Skeletal muscle cell (primary cell): ENCODE results near the gene STX2.

Source experiments
- DNase-seq: peaks from one replicate; pipeline ENCODE4 v3.0.0-alpha.2; 2010; ENCODE audit warnings: low read depth
- H3K4me3 ChIP-seq: 2 replicates; pipeline ENCODE4 v1.5.1; 2011; ENCODE audit warnings: low read depth, mild to moderate bottlenecking, control low read depth, low read length, moderate library complexity

STX2 gene

DNA sequence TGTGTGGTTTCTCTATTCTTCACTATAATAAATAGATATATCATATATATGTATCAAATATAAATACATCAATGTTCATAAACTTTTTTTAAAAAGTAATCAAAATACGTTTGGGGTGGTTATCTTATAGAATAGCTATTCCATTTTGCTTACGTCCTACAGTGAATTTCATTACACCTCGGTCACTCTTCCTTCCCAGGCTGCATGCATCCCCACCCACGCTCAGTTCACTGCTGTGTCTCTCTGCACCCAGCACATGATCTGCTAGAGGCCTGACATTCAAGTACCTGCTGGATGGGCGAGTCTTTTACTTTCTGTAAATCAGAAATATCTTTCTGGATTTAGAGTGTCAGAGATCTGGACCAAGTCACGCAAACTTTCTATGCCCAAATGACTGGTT lies 3.6 kb downstream of the STX2 start:
- no peak overlapping the region for H3K4me3 ChIP-seq
- no peak for DNase-seq

DNA sequence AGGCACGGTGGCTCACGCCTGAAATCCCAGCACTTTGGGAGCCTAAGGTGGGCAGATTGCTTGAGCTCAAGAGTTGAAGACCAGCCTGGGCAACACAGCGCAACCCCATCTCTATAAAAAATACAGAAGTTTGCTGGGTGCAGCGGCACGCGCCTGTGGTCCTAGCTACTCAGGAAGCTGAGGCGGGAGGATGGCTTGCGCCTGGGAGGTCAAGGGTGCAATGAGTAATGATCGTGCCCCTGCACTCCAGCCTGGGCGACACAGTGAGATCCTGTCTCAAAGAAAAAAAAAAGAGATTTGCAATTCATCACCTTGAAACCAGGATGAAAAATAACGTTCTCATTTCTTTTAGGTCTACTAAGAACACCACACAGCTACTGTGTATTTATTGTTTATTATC lies 4.0 kb downstream of the STX2 start:
- DNase-seq = no peak

DNA sequence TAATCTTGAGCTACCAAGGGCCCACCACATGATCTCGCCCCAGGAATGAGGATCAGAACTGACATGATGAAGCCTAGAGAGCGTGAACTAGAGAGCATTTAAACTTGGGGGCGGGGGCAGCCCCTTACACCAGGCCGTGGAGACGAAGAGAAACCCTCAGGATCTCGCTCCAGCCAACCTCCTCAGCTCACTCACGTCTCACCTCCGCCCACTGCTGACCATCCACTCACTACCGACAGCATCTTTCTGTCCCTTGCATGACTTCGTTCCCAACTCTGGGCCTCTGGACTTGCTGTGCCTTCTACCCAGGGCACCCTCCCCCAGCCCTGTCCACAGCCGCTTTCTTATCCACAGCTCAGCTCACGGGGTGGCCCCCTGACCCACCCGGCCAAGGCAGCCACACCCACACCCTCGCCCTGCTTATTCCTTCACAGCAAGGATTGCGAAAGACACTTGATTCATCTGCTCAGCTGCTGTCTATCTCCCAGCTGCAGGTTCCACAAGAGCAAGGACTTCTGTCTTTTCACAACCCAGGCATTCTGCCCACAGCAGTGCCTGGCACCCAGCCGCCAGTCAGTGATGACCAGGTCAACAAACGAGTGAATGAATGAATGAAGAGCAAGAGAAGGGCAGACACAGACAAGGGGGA lies 6.4 kb downstream of the STX2 start:
- DNase-seq = peak; percentile 54
- no peak overlapping the region for H3K4me3 ChIP-seq

More for the DNA sequence above, 4.0 kb downstream of the STX2 start:
- no peak overlapping the region for H3K4me3 ChIP-seq

DNA sequence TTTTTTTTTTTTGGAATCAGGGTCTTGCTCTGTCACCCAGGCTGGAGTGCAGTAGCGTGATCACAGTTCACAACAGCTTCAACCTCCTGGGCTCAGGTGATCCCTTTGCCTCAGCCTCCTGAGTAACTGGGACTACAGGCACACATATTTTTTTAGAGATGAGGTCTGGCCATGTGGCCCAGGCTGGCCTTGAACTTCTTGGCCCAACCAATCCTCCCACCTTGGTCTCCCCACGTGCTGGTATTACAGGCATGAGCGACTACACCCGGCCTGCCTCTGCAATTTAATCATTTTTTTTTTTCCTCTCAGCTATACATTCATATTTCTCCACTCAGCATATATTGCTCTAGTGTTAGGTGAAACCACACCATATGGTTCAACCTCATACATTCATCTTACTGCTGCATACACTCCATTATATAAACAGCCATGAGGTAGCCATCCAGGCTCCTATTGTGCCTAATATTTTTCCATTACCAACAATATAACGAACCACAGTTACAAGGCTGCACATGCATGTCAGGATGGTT lies 7.1 kb downstream of the STX2 start:
- DNase-seq = no peak
- H3K4me3 ChIP-seq = no peak overlapping the region

DNA sequence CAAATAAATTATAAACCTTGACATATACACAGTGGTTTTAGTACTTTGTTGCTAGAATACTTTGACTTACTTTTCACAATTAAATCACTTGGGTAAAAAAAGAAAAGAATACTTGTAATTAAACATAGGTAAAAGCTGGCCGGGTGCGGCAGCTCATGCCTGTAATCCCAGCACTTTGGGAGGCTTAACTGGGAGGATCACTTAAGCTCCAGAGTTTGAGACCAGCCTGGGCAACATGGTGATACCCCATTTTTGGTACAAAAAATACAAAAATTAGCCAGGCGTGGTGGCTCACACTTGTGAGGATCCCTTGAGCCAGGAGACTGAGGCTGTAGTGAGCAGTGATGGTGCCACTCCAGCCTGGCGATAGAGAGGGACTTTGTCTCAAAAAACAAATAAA lies 7.8 kb downstream of the STX2 start:
- DNase-seq = no peak
- no peak overlapping the region for H3K4me3 ChIP-seq

DNA sequence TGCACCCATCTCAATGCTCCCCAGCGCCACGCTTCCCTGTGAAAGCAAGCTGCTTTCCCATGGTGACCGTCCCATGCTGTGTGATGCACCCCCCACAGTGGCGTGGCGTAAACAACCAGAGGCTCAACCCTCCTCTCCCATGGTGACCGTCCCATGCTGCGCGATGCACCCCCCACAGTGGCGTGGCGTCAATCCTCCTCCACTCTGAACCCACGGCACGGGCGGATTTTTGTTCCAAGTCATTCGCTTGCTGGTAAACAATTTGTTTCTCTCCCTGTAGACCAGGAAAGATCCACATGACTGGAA lies 8.9 kb downstream of the STX2 start:
- no peak overlapping the region for H3K4me3 ChIP-seq
- no peak for DNase-seq

DNA sequence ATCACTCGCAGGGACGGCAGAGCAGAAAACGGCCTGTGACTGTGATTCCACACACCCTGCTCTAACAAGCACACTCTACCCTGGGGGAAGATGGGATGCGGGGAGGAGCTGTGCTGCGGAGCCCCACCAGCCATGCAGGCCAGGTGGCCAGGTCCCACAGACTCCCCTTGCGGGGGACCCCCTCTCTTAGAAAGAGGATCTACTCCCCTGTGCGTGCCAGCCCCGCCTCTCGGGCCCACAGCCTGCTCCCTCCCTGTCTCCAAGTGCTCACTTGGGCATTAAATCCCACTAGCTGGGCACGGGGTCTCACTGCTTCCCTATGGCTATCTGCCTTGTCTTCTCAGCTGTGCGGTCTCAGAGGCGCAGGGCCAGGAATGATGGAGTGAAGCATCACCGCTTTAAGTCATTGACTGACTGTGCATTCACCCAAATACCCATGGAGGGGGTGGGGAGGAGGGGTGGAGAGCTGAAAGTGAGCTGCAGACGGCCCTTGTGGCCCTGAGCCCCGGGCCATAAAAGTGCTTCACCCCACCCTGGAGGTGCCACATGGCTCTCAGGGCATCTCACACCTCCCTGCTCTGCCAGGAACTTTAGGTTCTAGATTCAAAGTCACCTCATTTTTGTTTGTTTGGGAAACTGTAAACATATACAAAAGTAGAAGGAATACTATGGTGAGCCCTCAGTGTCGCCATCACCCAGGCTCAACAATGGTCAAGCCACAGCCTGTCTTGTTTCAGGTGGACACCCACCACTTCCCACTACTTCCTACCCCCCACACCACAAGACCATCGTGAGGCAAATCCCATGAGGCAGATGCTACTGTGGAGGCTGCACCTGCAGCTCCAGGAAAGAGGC lies 9.4 kb downstream of the STX2 start:
- DNase-seq = no peak
- H3K4me3 ChIP-seq = no peak overlapping the region

DNA sequence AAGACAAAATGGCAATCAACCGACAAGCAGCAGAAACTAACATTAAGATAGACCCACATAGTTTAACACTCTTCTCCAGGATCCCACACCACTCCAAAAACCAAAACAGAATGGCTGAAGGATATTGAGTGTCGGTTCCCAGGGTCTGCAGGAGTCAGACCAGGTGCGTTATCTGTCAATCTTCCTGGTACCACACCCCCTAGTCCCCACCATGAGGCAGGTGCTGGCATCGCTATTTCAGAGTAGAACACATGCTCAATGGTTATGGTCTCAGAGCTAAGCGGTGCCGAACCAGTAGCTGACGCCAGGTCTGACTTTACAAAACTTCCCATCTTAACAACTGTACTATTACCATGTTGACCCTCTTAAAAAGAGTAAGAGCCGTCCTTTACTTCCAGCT lies 10.2 kb downstream of the STX2 start:
- no peak for DNase-seq
- H3K4me3 ChIP-seq = no peak overlapping the region

DNA sequence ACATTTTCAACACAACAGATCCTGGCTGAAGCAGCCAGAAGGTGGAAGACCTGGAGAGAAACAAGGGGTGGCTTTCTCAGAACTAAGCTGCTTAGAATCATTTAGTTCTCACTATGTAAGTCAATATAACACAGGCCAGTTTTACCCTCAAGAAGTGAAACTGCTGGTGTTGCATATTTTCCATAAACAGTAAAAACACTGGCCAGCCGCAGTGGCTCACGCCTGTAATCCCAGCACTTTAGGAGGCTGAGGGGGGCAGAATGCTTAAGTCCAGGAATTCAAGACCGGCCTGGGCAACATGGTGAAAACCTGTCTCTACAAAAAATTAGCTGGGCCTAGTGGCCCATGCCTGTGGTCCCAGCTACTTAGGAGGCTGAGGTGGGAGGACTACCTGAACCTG lies 11.6 kb downstream of the STX2 start:
- DNase-seq = no peak
- no peak overlapping the region for H3K4me3 ChIP-seq

DNA sequence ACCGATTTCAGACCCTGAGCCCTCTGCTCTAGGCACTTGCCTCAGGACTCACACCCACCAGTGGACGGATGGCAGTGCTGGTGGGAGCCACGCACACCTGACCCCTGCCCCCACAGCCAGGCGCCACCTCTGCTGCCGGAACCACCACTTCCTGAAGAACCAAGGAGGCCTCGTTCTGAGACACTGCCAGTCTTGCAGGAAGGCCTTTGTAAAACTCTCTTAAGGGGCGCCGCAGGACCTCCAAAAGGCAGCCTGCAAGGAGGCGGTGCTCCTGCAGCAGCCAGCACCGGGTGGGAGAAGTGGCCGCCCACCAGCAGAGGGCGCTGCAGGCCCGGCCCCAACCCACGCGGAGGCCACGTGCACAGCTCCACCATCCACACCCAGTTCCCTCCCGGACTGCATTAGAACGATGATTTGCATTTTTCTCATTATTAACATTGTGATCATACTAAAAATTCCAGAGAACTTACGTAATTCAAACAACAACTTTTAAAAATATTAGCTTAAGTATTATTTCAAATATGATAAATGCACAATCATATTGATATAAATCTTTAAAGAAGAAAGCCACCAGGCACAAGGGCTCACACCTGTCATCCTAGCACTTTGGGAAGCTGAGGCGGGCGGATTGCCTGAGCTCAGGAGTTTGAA lies 12.8 kb downstream of the STX2 start:
- no peak overlapping the region for H3K4me3 ChIP-seq
- no peak for DNase-seq

DNA sequence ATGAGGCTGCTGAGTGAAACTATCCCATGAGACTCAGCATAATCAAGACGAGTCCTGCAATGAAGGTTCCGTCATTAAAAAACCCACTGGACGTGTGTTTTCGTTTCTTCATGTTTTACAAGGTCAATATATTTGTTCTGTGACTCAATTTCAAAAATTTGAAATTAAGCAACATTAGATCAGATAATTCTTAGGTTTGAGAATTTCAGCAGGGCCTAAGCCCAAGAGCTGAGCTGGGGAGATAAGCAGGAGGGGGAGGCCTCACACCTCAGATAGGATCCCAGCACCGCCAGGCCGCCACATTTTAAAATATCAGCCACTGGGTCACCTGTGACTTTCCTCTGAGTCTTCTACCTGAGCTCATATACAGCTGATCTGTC lies 13.3 kb downstream of the STX2 start:
- DNase-seq = no peak
- no peak overlapping the region for H3K4me3 ChIP-seq

DNA sequence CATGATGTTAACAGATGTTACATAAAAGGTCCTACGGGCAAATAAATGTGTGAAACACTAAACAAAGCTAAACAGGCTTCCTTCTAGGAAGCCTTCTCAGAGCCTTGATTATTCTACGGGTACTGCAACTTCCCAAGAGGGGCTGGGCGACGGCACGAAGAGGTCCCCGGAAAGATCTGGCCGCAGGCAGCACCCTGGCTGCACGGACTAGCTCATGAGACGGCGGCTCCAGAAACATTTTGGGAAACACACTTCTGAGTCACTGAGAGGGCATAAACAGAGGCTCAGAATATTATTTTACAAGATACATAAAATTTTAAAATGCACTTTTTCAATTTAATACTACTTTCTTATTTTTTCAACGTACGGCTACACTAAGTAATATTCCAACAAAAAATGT lies 19.4 kb downstream of the STX2 start:
- H3K4me3 ChIP-seq = no peak overlapping the region
- no peak for DNase-seq

DNA sequence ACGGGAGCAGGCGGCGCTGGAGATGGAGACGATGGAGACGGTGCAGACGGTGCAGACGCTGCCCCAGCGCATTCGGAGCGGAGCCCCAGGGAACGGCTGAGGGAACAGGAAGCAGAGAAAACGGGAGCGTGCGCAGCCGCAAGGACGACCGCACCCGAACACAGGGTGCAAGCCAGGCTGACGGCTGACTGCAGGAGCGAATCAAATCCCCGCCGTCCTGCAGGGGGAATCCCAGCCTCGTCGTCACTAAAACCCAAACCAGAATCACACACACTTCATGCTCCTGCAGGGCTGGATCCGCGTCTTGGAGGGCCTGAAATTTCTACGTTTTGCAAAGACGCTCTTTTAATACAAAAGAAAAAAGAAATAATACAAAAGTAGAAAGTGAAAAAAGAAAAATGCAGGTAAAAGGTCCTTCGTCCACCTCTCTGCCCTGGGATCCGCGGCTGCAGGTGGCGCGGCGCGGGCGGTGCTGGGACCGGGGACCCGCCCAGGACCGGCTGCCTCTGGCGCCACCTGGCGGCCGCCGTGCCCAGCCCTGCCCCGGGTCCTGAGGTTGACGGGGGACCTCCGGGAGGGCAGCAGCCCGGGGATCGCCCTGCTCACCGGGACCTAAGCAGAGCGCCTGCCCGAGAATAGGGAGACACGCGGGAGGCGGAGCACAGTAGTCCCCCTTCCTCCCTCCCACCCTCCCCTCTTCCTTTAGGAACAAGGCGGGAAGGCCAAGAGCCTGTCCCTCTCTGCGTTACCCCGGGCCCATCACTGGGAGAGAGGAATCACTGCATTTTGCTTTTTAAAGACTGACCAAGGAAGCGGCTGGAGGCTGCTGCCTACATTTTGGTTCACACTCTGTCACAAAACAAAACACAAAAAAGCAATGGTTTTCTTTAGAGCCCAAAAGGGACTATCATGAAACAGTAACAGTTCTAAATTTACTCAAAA lies 20.1 kb downstream of the STX2 start:
- peak overlapping the region; percentile 34 for H3K4me3 ChIP-seq
- DNase-seq = no peak

DNA sequence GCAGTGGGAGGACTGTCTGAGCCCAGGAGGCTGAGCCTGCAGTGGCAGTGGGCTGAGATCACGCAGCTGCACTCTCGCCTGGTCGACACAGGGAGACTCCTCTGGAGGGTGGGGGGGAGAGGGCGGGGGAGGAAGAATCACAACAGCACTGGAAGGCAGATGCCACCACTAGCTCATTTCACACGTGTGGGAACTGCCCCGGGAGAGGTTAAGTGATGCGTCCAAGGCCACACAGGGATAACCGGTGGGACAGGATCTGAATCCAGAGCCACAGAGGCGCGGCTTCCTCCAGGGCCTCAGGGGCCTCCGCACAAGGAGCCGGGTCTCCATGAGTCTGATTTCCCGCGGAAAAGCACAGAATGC lies 20.8 kb downstream of the STX2 start:
- H3K4me3 ChIP-seq = peak overlapping the region; percentile 34
- no peak for DNase-seq

DNA sequence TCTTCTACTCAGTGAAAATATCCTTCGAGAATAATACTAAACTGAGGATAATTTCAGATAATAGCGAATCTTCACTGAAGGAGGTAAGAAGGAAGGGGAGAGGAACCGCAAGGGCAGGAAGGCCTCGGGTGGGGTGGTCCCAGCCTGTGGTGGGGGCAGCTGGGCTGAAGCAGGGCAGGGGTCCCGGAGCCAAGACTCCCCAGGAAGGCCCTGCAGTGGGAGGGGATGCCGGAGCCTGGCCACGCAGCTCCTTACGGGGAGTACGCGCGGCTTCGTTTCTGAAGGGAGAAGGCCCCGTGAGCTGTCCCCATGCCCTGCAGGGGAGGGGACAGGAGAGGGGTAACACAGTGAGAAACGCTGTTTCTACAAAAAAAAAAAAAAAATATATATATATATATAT lies 21.2 kb downstream of the STX2 start:
- DNase-seq = no peak
- H3K4me3 ChIP-seq = no peak overlapping the region

DNA sequence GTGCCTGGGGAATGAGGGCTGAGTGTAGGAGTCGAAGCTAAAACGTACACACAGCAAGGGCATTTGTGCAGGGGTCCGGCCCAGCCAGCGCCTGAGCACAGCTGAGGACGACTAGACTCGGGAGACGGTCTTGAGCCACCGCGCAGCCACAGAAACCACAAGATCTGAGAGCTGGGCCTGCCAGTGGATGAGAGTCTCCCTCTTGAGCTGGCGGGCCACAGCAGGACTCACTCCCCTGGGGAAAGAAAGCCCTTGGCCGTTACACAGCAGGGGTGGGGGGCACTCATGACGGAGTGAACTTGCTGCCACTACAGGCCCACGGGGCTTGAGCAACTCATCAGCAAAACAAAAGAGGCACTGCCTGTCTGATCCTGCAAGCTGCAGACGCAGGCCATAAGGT lies 23.0 kb downstream of the STX2 start:
- no peak overlapping the region for H3K4me3 ChIP-seq
- DNase-seq = no peak

DNA sequence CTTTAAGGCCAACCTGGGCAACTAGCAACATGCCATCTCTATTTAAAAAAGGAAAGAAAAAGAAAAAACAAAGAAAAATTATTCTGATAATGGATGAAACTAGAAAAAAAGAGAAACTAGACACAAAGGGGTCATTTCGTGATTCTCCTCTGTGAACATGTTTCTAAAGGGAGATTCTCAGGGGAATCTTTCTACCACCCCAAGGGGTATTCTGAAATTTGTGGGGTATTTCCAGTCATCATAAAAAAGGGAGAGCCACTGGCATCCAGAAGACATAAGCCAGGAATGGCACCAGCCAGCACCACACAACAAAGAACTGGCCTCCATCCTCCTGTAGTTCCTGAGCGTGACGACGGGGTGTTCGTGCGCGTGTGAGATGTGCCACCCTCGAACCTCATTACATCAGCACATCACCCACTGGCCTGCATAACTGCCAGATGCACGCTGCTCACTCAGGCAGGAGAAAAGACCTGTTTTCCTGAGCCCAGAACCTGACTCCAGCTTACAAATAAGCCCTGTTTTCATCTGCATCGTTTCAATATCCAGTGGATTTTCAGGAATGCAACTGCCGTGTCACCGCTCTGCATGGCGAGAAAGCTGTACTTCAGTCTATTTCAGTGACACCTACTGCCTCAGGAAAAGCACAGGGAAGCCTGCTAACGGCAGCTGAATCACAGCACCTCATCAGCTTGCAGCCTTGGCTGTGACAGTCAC lies 23.9 kb downstream of the STX2 start:
- H3K4me3 ChIP-seq = no peak overlapping the region
- no peak for DNase-seq

DNA sequence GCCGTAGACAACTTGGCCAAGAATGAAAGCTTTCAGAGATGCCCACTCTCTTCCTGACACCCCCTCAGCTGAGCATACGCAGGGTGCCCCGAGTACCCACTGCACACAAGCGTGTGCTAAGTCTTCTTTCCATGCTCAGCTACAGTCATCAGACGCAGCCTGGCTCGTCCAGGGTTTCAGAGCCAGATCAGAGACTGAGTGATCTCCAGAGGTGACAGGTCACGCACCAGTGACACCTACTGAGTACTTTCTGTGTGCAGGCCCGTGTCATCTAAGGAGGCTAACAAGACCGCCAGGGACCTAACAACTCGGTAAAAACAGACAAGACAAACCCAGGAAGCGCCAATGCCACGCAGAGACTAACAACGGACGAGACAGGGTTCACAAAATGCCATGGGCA lies 25.1 kb downstream of the STX2 start:
- no peak overlapping the region for H3K4me3 ChIP-seq
- DNase-seq = no peak

DNA sequence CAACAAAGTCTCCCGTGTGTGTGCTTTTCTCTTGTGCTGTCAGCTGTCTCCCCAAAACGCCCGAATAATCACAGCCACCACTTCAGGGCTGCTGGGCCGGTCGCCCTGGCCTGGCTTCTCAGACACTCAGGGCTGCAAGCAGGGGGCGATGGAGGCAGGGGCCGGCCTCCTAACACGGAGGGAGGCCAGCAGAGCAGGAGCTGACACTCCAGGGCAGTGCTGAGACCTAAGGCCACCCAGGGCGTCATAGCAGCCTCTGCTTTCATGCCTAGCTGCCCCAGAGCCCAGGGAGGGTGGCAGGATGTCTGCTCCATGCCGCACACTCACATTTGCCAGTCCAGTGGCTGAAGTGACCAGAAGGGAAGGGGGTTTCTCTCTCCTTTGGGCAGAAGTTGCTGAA lies 25.6 kb downstream of the STX2 start:
- no peak overlapping the region for H3K4me3 ChIP-seq
- no peak for DNase-seq
